K562 (cell line): Measurements from ENCODE around the gene NDRG3. TPM values are rescaled to one million over a fixed set of nuclear protein-coding genes. Genes with fewer than 3 reads are reported as not detected.
A peak's percentile ranks its signal among the peaks of the same experiment; 100 is the strongest.

ENCODE experiments used
- ATAC-seq: fragments of 200-7000 bp; cut with Tn5 transposase; 3 replicates; pipeline ENCODE4 v1.9.1; 2020; ENCODE audit warnings: moderate library complexity
- BruUV-seq: library from RNA; stranded (reverse); fragments of 400-500 nt; replicated peaks from 2 replicates; lab custom pipeline; 2021; lab: Mats Ljungman, UMichigan
- CTCF ChIA-PET: fragments of 300-600 bp; formaldehyde crosslinking; extraction: SDS; loops from one replicate; lab custom pipeline; 2021; ENCODE audit warnings: low intra/inter-chr PET ratio; lab: Yijun Ruan, JAX
- POLR2A ChIA-PET: fragments of 300-600, 350-650 bp; sonication (Branson Sonifier 250); formaldehyde crosslinking; extraction: SDS; loops from one replicate; lab custom pipeline; 2021; ENCODE audit warnings: antibody characterized with exemption, inconsistent platforms; lab: Yijun Ruan, JAX
- DNase-seq, 4 experiments: peaks; one replicate each; pipeline versions ENCODE4 v3.0.0 to v3.0.0-alpha.2; 2011 to 2018; ENCODE audit warnings: low spot score in 3 of 4, mixed read lengths in 3 of 4; ENCODE audit errors: extremely low read depth in 1 of 4
- FAIRE-seq: peaks from 2 replicates; lab custom pipeline; 2011; peaks lifted over from hg19 to GRCh38; lab: Jason Lieb, UNC
- H2AFZ ChIP-seq: 2 replicates; pipeline ENCODE4 v1.6.0; 2011; ENCODE audit warnings: low read depth, low read length, control low read depth, inconsistent platforms
- H3K27ac ChIP-seq: fragments of 200-600 bp; 3 replicates; pipeline ENCODE4 v1.8.0; 2011; ENCODE audit warnings: low read depth, mild to moderate bottlenecking, control low read depth, inconsistent platforms, low read length, moderate library complexity, mixed read lengths; ENCODE audit errors: extremely low read depth
- H3K27me3 ChIP-seq, 2 experiments: fragments of 300-600 bp in 1 of 2; 2 replicates in 1 of 2; 3 replicates in 1 of 2; pipeline versions ENCODE4 v1.6.0 to v1.8.0; 2011; ENCODE audit warnings: inconsistent platforms in 2 of 2, low read length in 2 of 2, mild to moderate bottlenecking in 1 of 2, mixed read lengths in 1 of 2, moderate library complexity in 1 of 2; ENCODE audit not compliant: control insufficient read depth in 2 of 2, insufficient read depth in 2 of 2
- H3K36me3 ChIP-seq: fragments of 300-600 bp; 3 replicates; pipeline ENCODE4 v1.8.0; 2011; ENCODE audit warnings: mild to moderate bottlenecking, low read length, inconsistent platforms; ENCODE audit not compliant: control insufficient read depth, insufficient read depth
- H3K4me1 ChIP-seq, 2 experiments: fragments of 200-600 bp in 1 of 2; replicated peaks in 1 of 2; 2 replicates in 1 of 2; 3 replicates in 1 of 2; pipeline versions ENCODE4 v1.5.1 to v1.8.0; 2011; ENCODE audit warnings: inconsistent platforms in 2 of 2, low read length in 2 of 2, mild to moderate bottlenecking in 1 of 2, mixed read lengths in 1 of 2, moderate library complexity in 1 of 2; ENCODE audit not compliant: control insufficient read depth in 2 of 2, insufficient read depth in 2 of 2
- H3K4me2 ChIP-seq: 2 replicates; pipeline ENCODE4 v1.6.1; 2011; ENCODE audit warnings: low read length, control low read depth, inconsistent platforms, mixed read lengths; ENCODE audit not compliant: insufficient read depth
- H3K4me3 ChIP-seq: fragments of 200-600 bp; sonication (generic), shearing (Covaris generic); 2 replicates; pipeline ENCODE4 v1.5.1; 2016; ENCODE audit warnings: control low read depth, inconsistent platforms
- H3K79me2 ChIP-seq: fragments of 200-600 bp; 3 replicates; pipeline ENCODE4 v1.8.0; 2011; ENCODE audit warnings: low read length, inconsistent platforms; ENCODE audit not compliant: control insufficient read depth, insufficient read depth
- H3K9ac ChIP-seq, 2 experiments: 2 replicates each; pipeline versions ENCODE4 v1.6.0 to v1.6.1; 2011; ENCODE audit warnings: low read depth in 2 of 2, low read length in 2 of 2, control low read depth in 1 of 2, inconsistent platforms in 1 of 2, mild to moderate bottlenecking in 1 of 2, mixed read lengths in 1 of 2; ENCODE audit not compliant: insufficient read depth in 1 of 2
- H3K9me1 ChIP-seq: one replicate; pipeline ENCODE4 v1.6.0; 2011; ENCODE audit warnings: inconsistent platforms, mild to moderate bottlenecking, low read length, moderate library complexity; ENCODE audit not compliant: control insufficient read depth, insufficient read depth
- H3K9me3 ChIP-seq: replicated peaks from 2 replicates; pipeline ENCODE4 v1.5.1; 2011; ENCODE audit warnings: low read depth, low read length, inconsistent platforms; ENCODE audit not compliant: control insufficient read depth, insufficient read depth
- H4K20me1 ChIP-seq: replicated peaks from 2 replicates; pipeline ENCODE4 v1.6.1; 2011; ENCODE audit warnings: low read length, inconsistent platforms, mixed read lengths; ENCODE audit not compliant: control insufficient read depth, insufficient read depth
- ARNT ChIP-seq, 2 experiments: fragments of 450-650 bp; IDR thresholded peaks; 2 replicates each; pipeline ENCODE4 v1.6.1; 2016; ENCODE audit warnings: mild to moderate bottlenecking in 1 of 2
- BACH1 ChIP-seq: fragments of 200-800 bp; sonication (Bioruptor generic); IDR thresholded peaks from 2 replicates; pipeline ENCODE4 v1.6.1; 2016; ENCODE audit warnings: missing genetic modification characterization, missing compliant biosample characterization
- CEBPZ ChIP-seq: fragments of 150-350 bp; IDR thresholded peaks from 2 replicates; pipeline ENCODE4 v1.6.1; 2014; ENCODE audit warnings: low read depth, mild to moderate bottlenecking, low read length, borderline replicate concordance
- FOSL1 ChIP-seq: fragments of 200-800 bp; sonication (Bioruptor generic); conservative IDR thresholded peaks from 2 replicates; pipeline ENCODE4 v1.6.1; 2016; ENCODE audit warnings: missing genetic modification characterization, missing compliant biosample characterization
- KLF10 ChIP-seq: fragments of 250-450 bp; sonication (Bioruptor Pico); IDR thresholded peaks from 2 replicates; pipeline ENCODE4 v1.6.1; 2021; ENCODE audit warnings: matching md5 sums
- PHB2 ChIP-seq: fragments of 450-650 bp; IDR thresholded peaks from 2 replicates; pipeline ENCODE4 v1.6.1; 2017; ENCODE audit warnings: low read depth
- TFAP4 ChIP-seq: sonication (generic); formaldehyde crosslinking; IDR thresholded peaks from 2 replicates; pipeline ENCODE4 v1.8.0; 2022; ENCODE audit warnings: missing genetic modification reagents, mild to moderate bottlenecking, moderate library complexity, borderline replicate concordance
- ZEB2 ChIP-seq: fragments of 450-650 bp; IDR thresholded peaks from 2 replicates; pipeline ENCODE4 v1.6.1; 2016
- WGBS: fragments of 100-300 bp; shearing (Covaris generic); methylation state at CpG from one replicate; pipeline ENCODE4 v1.1.6; 2016; ENCODE audit warnings: low coverage, mixed read lengths; ENCODE audit not compliant: insufficient coverage; ENCODE audit errors: missing lambda C conversion rate; 5-methylcytosine and 5-hydroxymethylcytosine counted together
- in situ Hi-C: fragments of 300-500 bp; cut with MboI; formaldehyde crosslinking; loops from 4 replicates; pipeline ENCODE4 v1.15.0; 2018; ENCODE audit warnings: inconsistent platforms, mixed read lengths
- intact Hi-C: fragments of 100-400 bp; cut with micrococcal nuclease; formaldehyde crosslinking; loops from 2 replicates; pipeline ENCODE4 v1.14.2; 2022
- polyA plus RNA-seq, 8 experiments: library from polyadenylated mRNA; depleted of rRNA in 4 of 8; stranded (reverse) in 5 of 8; unstranded in 3 of 8; fragments of >200 nt; fragmentation: Nextera tagmentation in 2 of 8; fragmentation: Illumina TruSeq in 1 of 8; extraction: Ambion mirVana in 2 of 8; extraction: Trizol in 1 of 8; gene quantifications; 2 replicates each; pipeline versions ENCODE4 v1.2.1 to v1.2.3, GENCODE V29; 2011 to 2014; ENCODE audit warnings: inconsistent platforms in 1 of 8, missing spikeins in 1 of 8
- total RNA-seq, 7 experiments: library from RNA; depleted of rRNA in 6 of 7; stranded (reverse); fragments of >200 nt in 6 of 7; fragmentation: Illumina TruSeq in 2 of 7; extraction: Trizol in 2 of 7; gene quantifications; 2 replicates each; pipeline versions ENCODE4 v1.2.1 to v1.2.3, GENCODE V29; 2011 to 2021; ENCODE audit warnings: low replicate concordance in 1 of 7

The NDRG3 gene
- total and polyA plus RNA-seq, 9 of the 15 experiments (the other 6 are each of a cell fraction or from before 2014, with no cell fraction given): 14.6 to 39.4 (median 24.4) TPM

GRCh38 chr20:36633285-36633772 lies 112.6 kb downstream of the NDRG3 start:
- in situ Hi-C loops (no loop called here), intact Hi-C loops (no loop called here)
- TF ChIP-seq BACH1 (tag) (no peak), ARNT (IDR thresholded peaks at IDR 0.05) (no peak), TFAP4 (CRISPR knock-in tag) (no peak), KLF10 (CRISPR knock-in tag) (no peak), ZEB2 (no peak), CEBPZ (no peak), FOSL1 (no peak), PHB2 (no peak)
- ChIA-PET POLR2A (interaction anchor here (0.6 to 1.3 kb wide), 4 partner anchors 9 to 863 kb away, joined by 3 to 6 read pairs (median 4); partner anchors contain the start of gene AAR2), CTCF (no interaction called here)
- no peak overlapping the region for H3K4me2 ChIP-seq
- no peaks in the 10 kb centered on the region; a peak in 1 of 5 replicates for H3K27me3 ChIP-seq
- peaks cover 0 to 3% of the 10 kb centered on the region in 2 experiments; a peak in 1 of 5 replicates for H3K4me1 ChIP-seq
- H4K20me1 ChIP-seq: no peaks in the 10 kb centered on the region
- DNase-seq: no peak
- no peaks in the 10 kb centered on the region for H3K36me3 ChIP-seq
- H3K9me3 ChIP-seq: no peaks in the 10 kb centered on the region
- H3K9me1 ChIP-seq: no peaks in the 10 kb centered on the region
- 16% methylated on average over 8 of the region's 9 CpGs for WGBS
- no peak for FAIRE-seq
- H3K27ac ChIP-seq: no peak overlapping the region
- peak overlapping the region in 1 of 2 experiments; percentile 28; a peak in 2 of 4 replicates for H3K9ac ChIP-seq
- no TSS peak for BruUV-seq
- H3K4me3 ChIP-seq: no peak overlapping the region
- no peak for ATAC-seq
- no peaks in the 10 kb centered on the region for H3K79me2 ChIP-seq
- no peak overlapping the region for H2AFZ ChIP-seq
